Stimulated activated CD8-positive, alpha-beta memory T cell treated with anti-CD3 and anti-CD28 coated beads, Interleukin-15, amount 100 ng/mL, for 4 hours (primary cell): Measurements from ENCODE around the gene ZNF304.
A peak's percentile ranks its signal among the peaks of the same experiment; 100 is the strongest.
"Not testable (repeated sequence)": the region's sequence is repeated elsewhere in the genome, so short reads cannot be mapped to it uniquely, and the experiment has no call there.

ENCODE experiments used
- DNase-seq, 2 donors: peaks; one replicate each; pipeline ENCODE4 v3.0.0-alpha.2; 2020; ENCODE audit warnings: low read depth in 2 of 2

The ZNF304 gene

DNA sequence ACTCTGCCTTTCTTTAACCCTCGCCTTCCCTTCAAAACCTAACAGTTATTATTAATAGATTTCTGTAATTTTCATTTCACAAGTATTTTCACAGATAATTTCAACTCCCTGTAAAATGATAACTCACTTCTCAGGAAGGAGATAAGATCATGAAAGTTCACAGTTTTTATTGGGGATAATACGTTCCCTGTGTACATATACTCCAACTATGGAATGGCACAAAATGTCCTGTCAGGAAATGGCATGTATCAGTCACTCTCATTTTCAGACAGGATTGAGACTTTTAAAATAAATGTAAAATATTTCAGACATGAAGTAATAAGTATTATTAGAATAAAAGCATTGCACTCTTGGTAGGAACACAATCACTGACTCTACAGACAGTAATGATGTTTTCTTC is 11.3 kb downstream of the ZNF304 start:
- no peak for DNase-seq

DNA sequence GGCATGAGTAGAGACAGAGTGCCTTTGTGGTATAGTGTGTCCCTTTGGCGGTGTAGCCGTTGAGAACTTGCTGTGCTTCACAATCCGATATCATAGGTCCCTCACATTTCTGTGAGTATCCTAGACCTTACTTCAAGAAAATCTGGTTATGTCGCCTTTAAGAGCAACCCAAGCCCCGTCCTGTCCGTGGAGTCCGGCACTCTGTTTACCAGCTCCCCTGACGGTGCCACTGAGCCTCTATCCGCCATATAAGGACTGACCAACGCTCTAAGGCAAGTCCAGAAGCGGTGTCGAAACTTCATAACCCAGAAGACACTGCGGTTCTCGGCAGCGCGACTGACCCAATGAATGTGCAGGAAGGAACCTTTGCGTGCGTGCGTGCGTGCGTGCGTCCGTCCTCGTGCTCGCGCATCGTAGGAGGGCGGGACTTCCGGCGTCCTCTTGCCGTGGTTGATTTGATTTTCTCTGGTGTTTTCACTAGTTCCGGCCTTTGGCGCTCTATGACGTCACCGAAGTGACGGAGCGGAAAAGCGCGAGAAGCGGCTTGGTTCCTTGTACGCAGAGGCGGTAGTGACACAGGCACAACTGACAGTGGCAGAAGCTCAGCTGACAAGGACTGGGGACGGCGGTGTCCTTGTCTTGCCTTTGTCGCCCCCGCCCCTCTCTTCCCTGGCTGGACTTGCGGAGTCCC is 12.1 kb downstream of the ZNF304 start, which contains the start of the genes TRAPPC2B and ZNF547:
TRAPPC2B (plus strand) TSS at position 555 of the 691 bp plus-strand sequence. CDS start 1,283 bp downstream, outside the sequence.
ZNF547 (plus strand) TSS at position 555 of the 691 bp plus-strand sequence. CDS start 5,005 bp downstream, outside the sequence.
- peak; percentile 97 to 98 for DNase-seq

DNA sequence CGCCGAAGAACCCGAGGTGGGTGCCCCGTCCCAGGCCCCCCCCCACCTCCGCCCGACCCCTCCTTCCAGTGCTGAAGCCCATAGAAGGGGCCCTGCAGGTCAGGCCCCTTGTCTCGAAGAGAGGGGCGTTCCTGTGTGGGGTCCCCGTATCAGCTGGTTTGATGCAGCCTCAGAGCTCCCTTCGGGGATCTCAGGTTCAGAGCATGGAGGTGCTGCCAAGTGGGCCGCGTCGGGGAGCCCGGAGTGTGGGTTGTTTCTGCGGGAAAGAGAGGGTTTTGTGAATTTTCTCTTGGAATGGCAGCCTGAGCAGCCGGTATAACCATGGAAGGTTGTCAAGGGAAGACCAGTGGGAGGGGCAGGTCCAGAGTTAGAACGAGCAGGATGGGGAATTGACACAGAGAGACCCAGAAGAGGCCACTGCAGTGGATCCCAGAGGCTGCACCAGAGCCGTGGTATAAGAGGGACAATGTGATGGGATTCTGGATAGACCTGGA is 12.7 kb downstream of the ZNF304 start:
- DNase-seq, result no peak

DNA sequence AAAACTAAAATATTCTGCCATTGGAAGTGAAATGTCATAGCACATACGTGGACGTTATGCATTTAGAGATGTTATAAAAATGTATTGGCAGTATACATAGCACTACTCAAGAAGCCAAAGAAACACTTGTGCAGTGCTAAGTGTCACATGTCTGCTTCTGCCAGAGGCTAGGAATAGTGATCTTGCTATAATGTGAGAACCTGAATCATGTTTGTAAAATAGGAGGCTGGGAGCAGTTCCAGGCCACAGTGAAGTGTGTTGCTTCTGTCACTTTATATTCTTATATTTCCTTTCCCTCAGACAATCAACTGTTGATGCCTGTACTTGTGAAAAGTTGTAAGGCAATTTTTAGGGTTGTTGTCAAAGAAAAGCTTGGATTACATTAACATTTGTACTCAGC is 15.7 kb downstream of the ZNF304 start:
- DNase-seq, result no peak

DNA sequence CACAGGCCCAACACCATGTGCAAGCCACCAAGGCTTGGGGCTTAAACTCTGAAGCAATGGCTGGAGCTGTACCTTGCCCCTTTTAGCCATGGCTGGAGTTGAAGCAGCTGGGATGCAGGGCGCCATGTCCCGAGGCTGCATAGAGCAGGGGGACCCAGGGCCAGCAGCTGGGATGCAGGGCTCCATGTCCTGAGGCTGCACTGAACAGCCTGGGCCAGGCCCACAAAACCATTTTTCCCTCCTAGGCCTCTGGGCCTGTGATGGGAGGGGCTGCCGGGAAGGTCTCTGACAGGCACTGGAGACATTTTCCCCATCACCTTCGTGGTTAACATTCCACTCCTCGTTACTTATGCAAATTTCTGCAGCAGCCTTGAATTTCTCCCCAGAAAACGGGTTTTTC is 23.1 kb downstream of the ZNF304 start:
- DNase-seq, result no peak

DNA sequence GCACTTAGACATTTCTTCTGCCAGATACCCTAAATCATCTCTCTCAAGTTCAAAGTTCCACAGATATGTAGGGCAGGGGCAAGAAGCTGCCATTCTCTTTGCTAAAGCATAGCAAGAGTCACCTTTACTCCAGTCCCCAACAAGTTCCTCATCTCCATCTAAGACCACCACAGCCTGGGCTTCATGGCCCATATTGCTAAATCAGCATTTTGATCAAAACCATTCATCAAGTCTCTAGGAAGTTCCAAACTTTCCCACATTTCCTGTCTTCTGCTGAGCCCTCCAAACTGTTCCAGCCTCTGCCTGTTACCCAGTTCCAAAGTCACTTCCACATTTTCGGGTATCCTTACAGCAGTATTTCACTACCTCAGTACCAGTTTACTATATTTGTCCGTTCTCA is 23.6 kb downstream of the ZNF304 start:
- DNase-seq, result not testable (repeated sequence)

DNA sequence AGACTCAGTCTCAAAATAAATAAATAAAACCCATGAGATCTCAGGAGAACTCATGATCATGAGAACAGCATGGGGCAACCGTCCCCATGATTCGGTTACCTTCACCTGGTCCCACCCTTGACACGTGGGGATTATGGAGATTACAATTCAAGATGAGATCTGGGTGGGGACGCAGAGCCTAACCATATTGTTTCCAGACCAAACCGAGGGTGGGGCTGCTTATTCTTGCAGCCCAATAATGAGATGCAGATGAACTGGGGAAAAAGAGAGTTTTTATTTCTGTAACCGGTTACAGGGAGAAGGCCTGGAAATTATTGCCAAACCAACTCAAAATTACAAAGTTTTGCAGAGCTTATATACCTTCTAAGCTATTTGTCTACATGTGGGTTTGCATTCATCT is 25.1 kb downstream of the ZNF304 start:
- DNase-seq, result no peak

DNA sequence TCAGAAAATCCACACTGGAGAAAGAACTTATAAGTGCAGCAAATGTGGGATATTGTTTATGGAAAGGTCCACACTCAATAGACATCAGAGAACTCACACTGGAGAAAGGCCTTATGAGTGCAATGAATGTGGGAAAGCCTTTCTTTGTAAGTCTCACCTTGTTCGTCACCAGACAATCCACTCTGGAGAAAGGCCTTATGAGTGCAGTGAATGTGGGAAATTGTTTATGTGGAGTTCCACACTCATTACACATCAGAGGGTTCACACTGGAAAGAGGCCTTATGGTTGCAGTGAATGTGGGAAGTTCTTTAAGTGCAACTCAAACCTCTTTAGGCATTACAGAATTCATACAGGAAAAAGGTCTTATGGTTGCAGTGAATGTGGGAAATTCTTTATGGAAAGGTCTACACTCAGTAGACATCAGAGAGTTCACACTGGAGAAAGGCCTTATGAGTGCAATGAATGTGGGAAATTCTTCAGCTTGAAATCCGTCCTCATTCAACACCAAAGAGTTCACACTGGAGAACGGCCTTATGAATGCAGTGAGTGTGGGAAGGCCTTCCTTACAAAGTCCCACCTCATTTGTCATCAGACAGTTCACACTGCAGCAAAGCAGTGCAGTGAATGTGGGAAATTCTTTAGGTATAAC is 26.6 kb downstream of the ZNF304 start:
- DNase-seq, result no peak

DNA sequence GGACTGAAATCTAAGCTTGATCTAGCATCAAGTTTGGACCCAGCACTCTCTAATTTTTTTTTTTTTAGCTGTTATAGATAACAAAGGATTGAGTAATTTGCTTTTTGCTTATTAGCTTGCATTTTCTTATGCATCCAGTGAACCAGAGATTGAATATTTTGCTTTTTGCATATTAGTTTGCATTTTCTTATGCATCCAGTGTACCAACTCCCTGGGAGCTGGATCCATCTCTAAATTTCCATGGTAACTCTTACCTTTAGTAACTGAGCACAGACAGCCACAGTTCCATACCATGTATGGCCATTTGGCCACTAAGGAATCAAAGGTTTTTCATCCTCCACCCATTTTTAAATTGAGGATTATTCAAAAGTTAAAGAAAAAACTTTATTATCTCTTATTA is 29.9 kb downstream of the ZNF304 start:
- DNase-seq, result no peak

DNA sequence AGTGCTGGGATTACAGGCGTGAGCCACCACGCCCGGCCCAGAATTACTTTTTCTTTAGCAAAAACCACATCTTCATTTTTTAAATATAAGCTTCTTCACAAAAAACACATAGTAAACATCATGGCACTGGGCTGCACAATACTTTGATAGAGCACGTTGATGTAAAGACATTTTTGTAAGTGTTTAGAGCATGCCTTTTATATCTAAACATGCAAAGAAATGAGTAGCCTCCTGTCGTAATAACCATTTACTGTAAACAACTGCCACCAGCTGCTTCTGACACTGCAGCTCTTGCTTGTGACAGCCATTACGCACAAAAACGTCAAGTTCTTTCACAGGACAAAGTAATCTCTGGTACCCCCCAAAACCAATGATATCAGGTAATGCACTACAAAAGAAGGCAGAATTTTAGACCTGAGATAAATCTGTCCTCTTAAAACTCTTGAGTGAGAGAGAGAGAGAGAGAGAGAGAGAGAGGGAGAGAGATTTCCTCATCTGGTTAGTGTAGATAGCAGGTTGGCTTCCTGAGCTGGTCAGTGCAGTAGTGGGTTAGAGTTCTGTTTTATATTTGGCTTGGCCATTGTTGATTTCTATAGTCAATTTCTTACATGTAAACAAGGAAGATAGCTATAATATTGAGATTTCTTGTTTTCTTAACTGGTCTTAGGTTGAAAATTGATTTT is 31.9 kb downstream of the ZNF304 start:
- DNase-seq, result no peak

DNA sequence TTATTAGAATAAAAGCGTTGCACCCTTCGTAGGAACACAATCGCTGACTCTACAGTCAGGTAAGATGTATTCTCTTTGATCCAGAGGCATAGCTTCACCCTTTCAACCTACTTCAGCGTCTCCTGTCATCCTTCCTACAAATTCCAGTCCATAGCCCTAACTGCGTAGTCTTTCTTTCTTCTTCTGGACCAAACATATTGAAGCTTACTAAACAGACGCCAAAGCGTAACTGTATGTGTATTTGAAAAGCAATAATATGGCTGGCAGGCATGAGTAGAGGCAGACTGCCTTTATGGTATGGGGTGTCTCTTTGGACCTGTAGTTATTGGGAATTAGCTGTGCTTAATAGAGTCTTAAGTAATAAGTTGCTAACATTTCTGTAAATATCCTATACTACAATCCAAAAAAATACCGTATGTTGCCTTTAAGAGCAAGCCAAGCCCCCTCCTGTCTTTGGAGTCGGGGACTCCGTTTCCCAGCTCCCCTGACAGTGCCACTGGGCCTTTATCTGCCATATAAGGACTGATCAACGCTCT is 38.2 kb downstream of the ZNF304 start:
- no peak for DNase-seq

DNA sequence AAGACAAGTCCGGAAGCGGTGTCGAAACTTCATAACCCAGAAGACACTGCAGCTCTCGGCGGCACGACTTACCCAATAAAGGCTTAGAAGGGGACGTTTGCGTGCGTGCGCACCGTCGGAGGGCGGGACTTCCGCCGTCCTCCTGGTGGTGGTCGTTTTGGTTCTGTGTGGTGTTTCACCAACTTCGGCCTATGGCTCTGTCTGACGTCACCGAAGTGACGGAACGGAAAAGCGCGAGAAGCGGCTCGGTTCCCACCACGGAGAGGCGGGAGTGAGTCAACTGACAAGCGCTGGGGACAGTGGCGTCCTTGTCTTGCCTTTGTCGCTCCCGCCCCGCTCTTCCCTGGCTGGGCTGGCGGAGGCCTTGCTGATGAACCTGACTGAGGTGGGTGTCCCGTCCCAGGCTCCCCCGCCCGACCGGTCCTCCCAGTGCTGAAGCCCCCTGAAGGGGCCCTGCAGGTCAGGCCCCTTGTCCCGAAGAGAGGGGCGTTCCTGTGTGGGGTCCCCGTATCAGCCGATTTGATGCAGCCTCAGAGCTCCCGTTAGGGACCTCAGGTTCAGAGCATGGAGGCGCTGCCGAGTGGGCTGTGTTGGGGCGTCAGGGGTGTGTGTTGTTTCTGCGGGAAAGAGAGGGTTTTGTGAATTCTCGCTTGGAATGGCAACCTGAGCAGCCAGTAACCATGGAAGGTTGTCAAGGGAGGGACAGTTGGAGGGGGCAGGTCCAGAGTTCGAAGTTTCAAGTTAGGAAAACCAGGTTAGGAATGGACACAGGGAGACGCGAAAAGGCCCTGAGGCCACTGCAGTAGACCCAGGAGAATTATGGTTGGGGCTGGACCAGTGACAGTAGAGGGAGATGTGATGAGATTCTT is 38.9 kb downstream of the ZNF304 start, which contains the start of gene ZNF548:
ZNF548 (plus strand) TSS at position 125 of the 869 bp plus-strand sequence; CDS start at position 371, 246 bp downstream.
- peak; percentile 97 to 98 for DNase-seq

DNA sequence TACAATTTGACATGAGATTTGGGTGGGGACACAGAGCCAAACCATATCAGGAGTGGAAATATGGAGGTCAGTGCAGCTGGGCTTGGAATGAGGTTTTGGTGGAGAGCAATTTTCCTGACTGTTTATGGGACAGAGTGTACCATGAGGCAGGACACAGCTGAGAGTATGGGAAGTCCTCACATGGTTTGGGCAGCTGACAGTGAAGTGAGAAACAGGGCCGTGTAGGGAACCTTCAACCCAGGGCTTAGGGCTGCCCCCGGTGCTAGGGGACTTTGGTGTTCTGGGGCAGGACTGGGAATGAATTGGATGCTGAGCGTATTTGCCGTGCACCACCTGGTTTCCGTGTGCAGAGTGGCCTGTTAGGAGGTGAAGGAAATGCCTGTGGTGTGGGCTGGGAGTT is 44.6 kb downstream of the ZNF304 start:
- DNase-seq, result no peak

DNA sequence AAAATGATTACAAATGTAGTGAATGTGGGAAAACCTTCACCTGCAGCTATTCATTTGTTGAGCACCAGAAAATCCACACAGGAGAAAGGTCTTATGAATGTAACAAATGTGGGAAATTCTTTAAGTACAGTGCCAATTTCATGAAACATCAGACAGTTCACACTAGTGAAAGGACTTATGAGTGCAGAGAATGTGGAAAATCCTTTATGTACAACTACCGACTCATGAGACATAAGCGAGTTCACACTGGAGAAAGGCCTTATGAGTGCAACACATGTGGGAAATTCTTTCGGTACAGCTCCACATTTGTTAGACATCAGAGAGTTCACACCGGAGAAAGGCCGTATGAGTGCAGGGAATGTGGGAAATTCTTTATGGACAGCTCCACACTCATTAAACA is 47.8 kb downstream of the ZNF304 start:
- no peak for DNase-seq

DNA sequence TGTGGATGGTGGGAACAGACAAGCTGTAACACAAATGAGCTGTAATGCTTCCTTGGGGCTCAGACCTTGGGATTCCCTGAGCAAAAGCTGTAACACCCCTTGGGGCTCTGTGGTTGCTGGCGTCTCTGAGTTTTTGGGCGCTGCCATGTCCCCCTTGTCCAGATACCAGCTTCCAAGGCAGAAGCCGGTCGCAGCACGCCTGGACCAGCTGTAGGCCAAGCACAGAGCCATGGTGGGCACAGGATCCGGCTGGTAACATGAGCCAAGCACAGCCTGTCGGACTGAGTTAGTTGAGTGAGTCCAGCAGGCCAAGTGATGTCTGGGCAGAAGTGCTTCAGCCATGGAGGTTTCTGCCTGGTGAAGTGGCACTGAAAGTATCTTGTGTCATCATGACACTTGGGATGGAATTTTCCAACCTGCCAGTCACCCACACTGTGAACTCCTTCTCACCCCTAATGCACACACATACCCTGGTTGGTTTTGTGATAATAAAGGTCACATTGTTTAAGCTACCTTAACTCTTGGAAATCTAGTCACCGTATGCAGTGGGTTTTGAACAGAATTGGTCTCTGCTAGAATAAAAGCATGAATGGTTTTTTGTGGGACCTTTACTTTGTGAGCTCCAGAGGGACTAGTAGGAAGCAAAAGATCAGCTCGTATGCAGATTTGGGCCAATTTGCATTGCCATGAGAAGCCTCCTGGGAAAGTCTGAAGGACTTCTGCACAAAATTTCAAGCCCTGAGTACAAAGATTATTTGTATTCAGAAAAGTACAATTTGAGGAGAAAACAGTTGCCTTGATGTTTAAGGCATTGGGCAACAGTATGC is 52.9 kb downstream of the ZNF304 start:
- DNase-seq, result no peak

DNA sequence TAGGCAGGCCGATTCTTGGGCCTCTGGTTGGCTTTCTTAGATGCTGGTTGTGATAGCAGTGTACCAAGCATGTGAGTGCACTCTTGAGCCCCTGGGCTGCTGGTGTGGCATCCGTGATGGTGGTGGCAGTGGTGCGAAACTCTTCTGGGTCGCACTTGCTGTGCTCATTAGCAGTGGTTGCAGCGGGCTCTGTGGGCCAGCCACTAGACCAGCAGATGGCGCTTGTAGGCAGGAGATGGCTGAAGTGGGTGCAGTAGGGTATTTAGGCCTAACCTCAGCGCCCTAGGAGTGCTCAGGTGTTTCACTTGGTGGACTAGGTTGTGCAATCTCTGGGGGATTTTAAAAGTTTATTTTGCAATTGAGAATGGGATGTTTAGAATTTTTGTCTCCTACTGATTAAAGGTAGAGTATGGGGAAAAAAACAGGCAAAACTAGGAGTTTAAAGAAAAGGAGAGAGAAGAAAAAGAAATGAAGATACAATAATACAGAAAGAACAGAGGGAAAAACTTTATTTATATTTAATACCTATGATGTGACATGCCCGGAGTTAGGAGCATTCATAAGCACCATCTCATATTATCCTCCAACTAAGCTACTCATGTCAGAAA is 55.5 kb downstream of the ZNF304 start:
- peak; percentile 26 to 48 for DNase-seq
